GM12864 (cell line): ENCODE data around the gene TGOLN2.
"Not testable (repeated sequence)": the region's sequence is repeated elsewhere in the genome, so short reads cannot be mapped to it uniquely, and the experiment has no call there.

Experiments used
- DNase-seq: peaks from one replicate; pipeline ENCODE4 v3.0.0-alpha.2; 2011; ENCODE audit warnings: low read depth
- H3K4me3 ChIP-seq: 2 replicates; pipeline ENCODE4 v1.5.1; 2011; ENCODE audit warnings: mild to moderate bottlenecking, low read depth, low read length, control low read depth
- CTCF ChIP-seq: IDR thresholded peaks from 2 replicates; pipeline ENCODE4 v1.5.1; 2011; ENCODE audit warnings: low read depth, mild to moderate bottlenecking, moderate library complexity, low read length, control low read depth, inconsistent platforms; ENCODE audit errors: missing control alignments

TGOLN2 gene

GRCh38 chr2:85367180-85367579, 39.4 kb upstream of the TGOLN2 start:
- no peak for DNase-seq
- TF ChIP-seq CTCF, result no peak
- H3K4me3 ChIP-seq, result no peak overlapping the region

GRCh38 chr2:85362653-85363387, 35.0 kb upstream of the TGOLN2 start:
- not testable (repeated sequence) for H3K4me3 ChIP-seq, DNase-seq

- DNase-seq, result no peak
- H3K4me3 ChIP-seq, result no peak overlapping the region
- no peak for TF ChIP-seq CTCF
These were observed 29.9 kb upstream of the TGOLN2 start for GRCh38 chr2:85357736-85358135.

GRCh38 chr2:85356186-85356585, 28.4 kb upstream of the TGOLN2 start:
- no peak for DNase-seq

GRCh38 chr2:85355521-85355920, 27.7 kb upstream of the TGOLN2 start:
- peak overlapping the region; percentile 99 for H3K4me3 ChIP-seq

More at GRCh38 chr2:85356186-85356585, 28.4 kb upstream of the TGOLN2 start:
- TF ChIP-seq CTCF, result no peak
- H3K4me3 ChIP-seq, result no peak overlapping the region

GRCh38 chr2:85355073-85355410, 27.3 kb upstream of the TGOLN2 start:
- DNase-seq, result no peak

More at GRCh38 chr2:85355521-85355920, 27.7 kb upstream of the TGOLN2 start:
- DNase-seq, result no peak
- no peak for TF ChIP-seq CTCF

More at GRCh38 chr2:85355073-85355410, 27.3 kb upstream of the TGOLN2 start:
- peak overlapping the region; percentile 99 for H3K4me3 ChIP-seq
- TF ChIP-seq CTCF, result no peak
